ENCODE data around the gene UBIAD1.

DNA sequence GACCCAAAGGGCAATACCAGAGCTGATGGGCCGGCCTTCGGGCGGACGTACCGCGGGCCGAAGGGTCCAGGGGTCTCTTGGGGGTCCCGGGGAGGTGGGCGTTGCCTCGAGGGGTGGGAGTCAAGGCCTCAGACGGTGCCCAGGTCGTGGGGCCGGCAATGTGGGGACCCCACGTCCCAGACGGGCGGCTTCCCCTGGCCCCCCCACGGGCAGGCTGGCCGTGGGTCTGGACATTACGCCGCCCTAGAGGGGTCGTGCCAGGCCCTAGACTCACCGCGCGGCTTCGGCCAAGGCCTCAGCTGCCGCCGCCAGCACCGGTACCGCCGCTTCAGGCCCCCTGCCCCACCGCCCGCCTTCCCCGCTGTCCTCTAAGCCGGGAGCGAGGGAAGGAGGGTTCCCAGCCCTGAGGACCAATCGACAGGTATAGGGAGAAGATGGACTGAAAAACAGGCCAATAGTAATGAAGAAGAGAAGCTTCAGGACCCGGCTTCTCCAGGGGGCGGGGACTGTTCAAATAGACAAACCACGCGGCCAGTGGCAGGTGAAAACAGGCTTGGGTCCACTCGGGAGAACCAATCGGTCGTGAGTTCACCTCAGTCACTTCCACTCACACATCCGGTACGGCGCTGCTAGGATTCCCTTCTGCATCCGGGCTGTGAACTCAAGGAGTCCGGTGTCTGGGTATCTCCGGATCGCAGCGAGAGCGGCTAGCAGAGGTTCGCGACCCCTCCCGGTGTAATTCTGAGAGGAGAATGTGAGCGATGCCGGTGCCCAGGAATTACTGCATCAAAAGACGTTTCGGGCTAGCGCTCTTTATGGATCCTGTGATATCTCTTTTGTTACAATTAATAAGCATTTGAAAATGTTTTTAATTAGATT lies 10.6 kb upstream of the UBIAD1 start, which contains the start of gene MTOR:
- TF ChIP-seq, protein P1, sequence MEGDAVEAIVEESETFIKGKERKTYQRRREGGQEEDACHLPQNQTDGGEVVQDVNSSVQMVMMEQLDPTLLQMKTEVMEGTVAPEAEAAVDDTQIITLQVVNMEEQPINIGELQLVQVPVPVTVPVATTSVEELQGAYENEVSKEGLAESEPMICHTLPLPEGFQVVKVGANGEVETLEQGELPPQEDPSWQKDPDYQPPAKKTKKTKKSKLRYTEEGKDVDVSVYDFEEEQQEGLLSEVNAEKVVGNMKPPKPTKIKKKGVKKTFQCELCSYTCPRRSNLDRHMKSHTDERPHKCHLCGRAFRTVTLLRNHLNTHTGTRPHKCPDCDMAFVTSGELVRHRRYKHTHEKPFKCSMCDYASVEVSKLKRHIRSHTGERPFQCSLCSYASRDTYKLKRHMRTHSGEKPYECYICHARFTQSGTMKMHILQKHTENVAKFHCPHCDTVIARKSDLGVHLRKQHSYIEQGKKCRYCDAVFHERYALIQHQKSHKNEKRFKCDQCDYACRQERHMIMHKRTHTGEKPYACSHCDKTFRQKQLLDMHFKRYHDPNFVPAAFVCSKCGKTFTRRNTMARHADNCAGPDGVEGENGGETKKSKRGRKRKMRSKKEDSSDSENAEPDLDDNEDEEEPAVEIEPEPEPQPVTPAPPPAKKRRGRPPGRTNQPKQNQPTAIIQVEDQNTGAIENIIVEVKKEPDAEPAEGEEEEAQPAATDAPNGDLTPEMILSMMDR (IDR thresholded peaks at IDR 0.05; ENCODE audit: insufficient read depth, low read length, poor library complexity, severe bottlenecking): peak; percentile 10
- TF ChIP-seq EZH2phosphoT487 (conservative IDR thresholded peaks at IDR 0.05; ENCODE audit: low read length): no peak

Measured in SU-DHL-6 (cell line).